Muscle layer of duodenum (tissue), 2 donors: ENCODE measurements around the gene OSBPL9.
"Not testable (repeated sequence)": the region's sequence is repeated elsewhere in the genome, so short reads cannot be mapped to it uniquely, and the experiment has no call there.

ENCODE experiments used
- H3K27ac ChIP-seq: one replicate; pipeline ENCODE4 v1.7.0; 2013; ENCODE audit warnings: mild to moderate bottlenecking, low read length
- H3K27me3 ChIP-seq: one replicate; pipeline ENCODE4 v1.7.0; 2013; ENCODE audit warnings: low read depth, mild to moderate bottlenecking, control low read depth, low read length
- H3K36me3 ChIP-seq, 2 donors: one replicate each; pipeline ENCODE4 v1.7.0; 2013; ENCODE audit warnings: low read length in 2 of 2, control low read depth in 1 of 2, mild to moderate bottlenecking in 1 of 2; ENCODE audit not compliant: insufficient read depth in 2 of 2, control insufficient read depth in 1 of 2
- H3K4me1 ChIP-seq, 2 donors: one replicate each; pipeline ENCODE4 v1.7.0; 2013; ENCODE audit warnings: low read length in 2 of 2, mild to moderate bottlenecking in 2 of 2, control low read depth in 1 of 2, moderate library complexity in 1 of 2; ENCODE audit not compliant: insufficient read depth in 2 of 2, control insufficient read depth in 1 of 2
- H3K4me3 ChIP-seq, 2 donors: one replicate each; pipeline ENCODE4 v1.7.0; 2013; ENCODE audit warnings: low read length in 2 of 2, low read depth in 1 of 2, mild to moderate bottlenecking in 1 of 2
- H3K9me3 ChIP-seq, 2 donors: one replicate each; pipeline ENCODE4 v1.7.0; 2013; ENCODE audit warnings: low read length in 2 of 2, control low read depth in 1 of 2, mild to moderate bottlenecking in 1 of 2; ENCODE audit not compliant: control insufficient read depth in 1 of 2
- donor health status: healthy.

Gene OSBPL9

DNA sequence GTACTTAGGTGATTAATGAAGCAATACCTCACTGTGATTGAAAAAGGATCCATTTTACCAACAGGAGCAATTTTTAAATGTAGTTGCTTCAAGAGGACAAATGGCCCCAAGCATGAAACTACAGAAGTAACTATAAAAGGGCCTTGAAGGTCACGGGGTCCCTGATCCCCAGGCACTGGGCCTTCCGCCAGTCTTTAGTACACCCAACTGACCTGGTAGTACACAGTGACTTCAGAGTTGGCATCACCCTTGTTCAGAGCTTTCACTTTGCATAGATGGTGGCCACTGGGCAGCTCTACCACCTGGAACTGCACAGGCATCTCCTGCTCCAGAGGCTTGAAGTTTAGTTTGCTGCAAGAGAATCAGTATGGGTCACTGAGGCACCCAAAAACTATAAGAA is 177.4 kb downstream of the OSBPL9 start:
- no peak overlapping the region for H3K27ac ChIP-seq

DNA sequence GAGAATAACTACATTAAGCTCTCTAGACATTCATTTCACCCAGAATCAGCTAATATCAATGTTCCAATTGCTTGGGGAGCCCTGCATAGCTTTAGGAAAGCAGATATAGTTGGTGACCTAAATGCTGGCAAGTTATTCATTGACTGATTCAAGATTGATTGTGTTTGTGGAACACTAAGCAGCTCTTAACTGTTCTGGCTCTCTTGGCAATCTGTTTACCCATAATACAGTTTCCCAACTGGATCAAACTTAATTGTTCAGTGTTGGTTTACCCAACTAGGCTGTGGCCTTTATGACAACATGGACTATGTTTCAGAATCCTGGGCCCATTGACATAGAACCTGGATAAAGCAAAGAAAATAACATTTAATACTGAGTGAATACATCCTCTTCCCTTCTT is 178.0 kb downstream of the OSBPL9 start:
- Histone ChIP-seq H3K9me3 (no peaks in the 10 kb centered on the region), H3K4me3 (no peak overlapping the region), H3K4me1 (no peaks in the 10 kb centered on the region), H3K27ac (no peak overlapping the region), H3K36me3 (peaks cover 75 to 79% of the 10 kb centered on the region in 2 donors), H3K27me3 (no peaks in the 10 kb centered on the region)

More for the DNA sequence above, 177.4 kb downstream of the OSBPL9 start:
- peaks cover 75 to 79% of the 10 kb centered on the region in 2 donors for H3K36me3 ChIP-seq
- H3K4me1 ChIP-seq = no peaks in the 10 kb centered on the region
- H3K27me3 ChIP-seq = no peaks in the 10 kb centered on the region
- H3K4me3 ChIP-seq = no peak overlapping the region
- no peaks in the 10 kb centered on the region for H3K9me3 ChIP-seq

DNA sequence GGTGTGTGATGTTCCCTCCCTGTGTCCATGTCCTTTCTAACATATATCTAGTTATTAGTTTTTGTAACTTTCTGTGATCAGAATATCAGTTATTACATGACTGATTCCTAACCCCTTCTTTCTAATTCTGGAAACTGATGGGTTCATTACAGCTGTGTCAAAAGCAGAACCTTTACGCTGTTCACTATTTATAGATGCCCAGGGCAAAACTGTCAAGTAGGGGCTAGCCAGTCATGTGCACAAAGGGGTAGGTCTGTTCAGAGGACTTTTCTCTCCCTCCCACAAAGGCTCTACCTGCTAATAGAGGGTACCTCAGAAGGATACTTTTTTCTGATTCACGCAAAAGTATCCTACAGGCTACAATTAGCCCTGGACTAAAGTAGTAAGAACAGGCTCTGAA is 182.5 kb downstream of the OSBPL9 start:
- Histone ChIP-seq H3K9me3 (no peaks in the 10 kb centered on the region), H3K4me3 (no peak overlapping the region), H3K27ac (no peak overlapping the region), H3K36me3 (peaks cover 50 to 51% of the 10 kb centered on the region in 2 donors), H3K27me3 (no peaks in the 10 kb centered on the region), H3K4me1 (no peaks in the 10 kb centered on the region)

- Histone ChIP-seq H3K27me3 (no peaks in the 10 kb centered on the region), H3K9me3 (no peaks in the 10 kb centered on the region), H3K36me3 (peaks cover 35 to 52% of the 10 kb centered on the region in 2 donors), H3K4me3 (no peak overlapping the region), H3K27ac (no peak overlapping the region), H3K4me1 (no peaks in the 10 kb centered on the region)
Observed at GRCh38 chr1:51814513-51814912, 197.6 kb downstream of the OSBPL9 start.

GRCh38 chr1:51818487-51818886 is 201.6 kb downstream of the OSBPL9 start:
- Histone ChIP-seq H3K27me3 (no peaks in the 10 kb centered on the region), H3K36me3 (peaks cover 47 to 55% of the 10 kb centered on the region in 2 donors), H3K9me3 (no peaks in the 10 kb centered on the region), H3K27ac (no peak overlapping the region), H3K4me1 (no peaks in the 10 kb centered on the region), H3K4me3 (no peak overlapping the region)

DNA sequence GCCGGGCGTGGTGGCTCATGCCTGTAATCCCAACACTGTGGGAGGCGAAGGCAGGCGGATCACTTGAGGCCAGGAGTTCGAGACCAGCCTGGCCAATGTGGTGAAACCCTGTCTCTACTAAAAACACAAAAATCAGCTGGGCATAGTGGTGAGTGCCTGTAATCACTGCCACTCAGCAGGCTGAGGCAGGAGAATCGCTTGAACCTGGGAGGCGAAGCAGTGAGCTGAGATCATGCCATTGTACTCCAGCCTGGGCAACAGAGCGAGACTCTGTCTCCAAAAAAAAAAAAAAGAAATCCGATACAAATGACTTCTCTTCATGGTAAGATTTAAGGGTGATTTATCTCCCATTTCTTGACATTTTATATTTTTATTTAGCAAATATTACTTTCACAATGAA is 202.1 kb downstream of the OSBPL9 start:
- H3K4me1 ChIP-seq, H3K27me3 ChIP-seq, H3K9me3 ChIP-seq, H3K4me3 ChIP-seq, H3K27ac ChIP-seq: not testable (repeated sequence)
- peaks cover 45 to 51% of the 10 kb centered on the region in 2 donors for H3K36me3 ChIP-seq

GRCh38 chr1:51819810-51820209 is 202.9 kb downstream of the OSBPL9 start:
- no peak overlapping the region for H3K4me3 ChIP-seq
- no peaks in the 10 kb centered on the region for H3K4me1 ChIP-seq
- no peaks in the 10 kb centered on the region for H3K9me3 ChIP-seq
- H3K36me3 ChIP-seq = peaks cover 44 to 51% of the 10 kb centered on the region in 2 donors
- no peak overlapping the region for H3K27ac ChIP-seq
- no peaks in the 10 kb centered on the region for H3K27me3 ChIP-seq

DNA sequence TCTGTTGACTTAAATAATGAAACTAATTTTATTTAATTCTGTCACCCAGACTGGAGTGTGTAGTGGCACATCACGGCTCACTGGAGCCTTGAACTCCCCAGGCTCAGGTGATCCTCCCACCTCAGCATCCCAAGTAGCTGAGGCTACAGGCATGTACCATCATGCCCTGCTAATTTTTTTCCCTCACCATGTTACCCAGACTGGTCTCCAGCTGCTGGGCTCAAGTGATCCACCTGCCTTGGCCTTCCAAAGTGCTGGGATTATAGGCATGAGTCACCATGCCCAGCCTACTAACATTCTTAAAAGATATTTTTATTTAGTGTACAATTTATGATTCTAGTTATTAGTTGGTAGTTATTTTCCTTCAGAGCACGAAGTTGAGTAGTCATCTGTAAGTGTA is 212.2 kb downstream of the OSBPL9 start:
- H3K4me1 ChIP-seq = no peaks in the 10 kb centered on the region
- H3K36me3 ChIP-seq = peaks cover 29 to 43% of the 10 kb centered on the region in 2 donors
- no peak overlapping the region for H3K4me3 ChIP-seq
- no peaks in the 10 kb centered on the region for H3K27me3 ChIP-seq
- H3K27ac ChIP-seq = no peak overlapping the region
- H3K9me3 ChIP-seq = no peaks in the 10 kb centered on the region

- Histone ChIP-seq H3K36me3 (peaks cover 24 to 26% of the 10 kb centered on the region in 2 donors), H3K27ac (no peak overlapping the region), H3K9me3 (no peaks in the 10 kb centered on the region)
Observed at GRCh38 chr1:51833700-51834099, 216.8 kb downstream of the OSBPL9 start.

GRCh38 chr1:51837243-51837642 is 220.4 kb downstream of the OSBPL9 start:
- Histone ChIP-seq H3K4me3 (no peak overlapping the region), H3K27me3 (no peaks in the 10 kb centered on the region), H3K27ac (no peak overlapping the region), H3K9me3 (no peaks in the 10 kb centered on the region), H3K36me3 (peaks cover 20 to 24% of the 10 kb centered on the region in 2 donors), H3K4me1 (no peaks in the 10 kb centered on the region)

More at GRCh38 chr1:51833700-51834099, 216.8 kb downstream of the OSBPL9 start:
- Histone ChIP-seq H3K4me3 (no peak overlapping the region), H3K4me1 (no peaks in the 10 kb centered on the region), H3K27me3 (no peaks in the 10 kb centered on the region)
